OCI-LY3 (cell line): ENCODE results near the gene SELENOM.

ENCODE experiments used
- CTCF ChIP-seq: fragments of 200-600, 300-600 bp; sonication (generic); IDR thresholded peaks from 2 replicates; pipeline ENCODE4 v1.5.1; 2014; ENCODE audit warnings: antibody characterized with exemption, low read length, low read depth
- EZH2phosphoT487 ChIP-seq: fragments of 200-600 bp; shearing (Covaris generic); IDR thresholded peaks from 2 replicates; pipeline ENCODE4 v1.6.1; 2018; ENCODE audit warnings: antibody characterized with exemption, mixed run types, low read depth

GRCh38 chr22:31099841-31100761 is 7.3 kb downstream of the SELENOM start:
- TF ChIP-seq CTCF (no peak), EZH2phosphoT487 (no peak)
